GM19463 (cell line): ENCODE data around the gene ZNF585A.

Experiments used
- ATAC-seq: cut with Tn5 transposase; IDR thresholded peaks from one replicate; pipeline ENCODE4 v1.9.1; 2021; ENCODE audit warnings: mild to moderate bottlenecking, moderate library complexity; ENCODE audit not compliant: unreplicated experiment

The ZNF585A gene

GRCh38 chr19:37095859-37096258 lies 76.6 kb downstream of the ZNF585A start:
- no peak for ATAC-seq
